GM19395 (cell line): ENCODE results near the gene RNF126.
"Not testable (repeated sequence)": the region's sequence is repeated elsewhere in the genome, so short reads cannot be mapped to it uniquely, and the experiment has no call there.

Source experiments
- ATAC-seq: cut with Tn5 transposase; IDR thresholded peaks from one replicate; pipeline ENCODE4 v1.9.1; 2021; ENCODE audit warnings: mild to moderate bottlenecking, moderate library complexity; ENCODE audit not compliant: unreplicated experiment

RNF126 gene

DNA sequence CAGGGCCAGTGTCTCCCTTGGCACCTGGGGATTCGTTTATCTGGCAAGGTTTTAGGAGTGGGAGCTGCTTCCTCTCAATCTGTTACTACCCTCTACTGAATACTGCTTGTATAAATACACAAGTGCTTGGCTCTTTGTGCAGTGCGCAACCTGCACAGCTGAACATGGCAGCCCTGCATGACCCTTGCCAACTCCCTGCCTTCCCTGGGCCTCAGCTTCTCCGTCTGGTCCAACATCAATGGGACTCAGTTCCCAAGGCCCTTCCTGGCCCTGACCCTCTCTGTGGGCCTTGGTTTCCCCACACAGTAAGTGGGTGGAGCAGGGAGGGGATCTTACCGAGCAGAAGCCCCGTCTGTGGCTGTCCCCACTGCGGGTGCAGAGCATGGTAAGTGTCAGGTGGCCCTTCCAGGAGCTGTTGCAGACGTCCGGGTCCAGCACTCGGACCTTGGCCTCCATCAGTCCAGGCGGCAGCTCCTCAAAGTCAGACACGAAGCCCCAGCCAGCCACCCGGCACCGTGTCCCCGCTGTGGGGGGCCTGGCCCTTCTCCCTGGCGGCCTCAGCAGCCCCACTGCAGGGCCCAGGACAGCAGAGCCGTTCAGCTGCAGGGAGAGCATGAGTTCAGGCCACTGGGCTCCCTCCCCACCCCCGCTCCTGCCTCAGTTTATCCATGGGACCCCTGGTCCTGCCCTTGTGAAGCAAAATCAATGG, 23.7 kb upstream of the RNF126 start:
- no peak for ATAC-seq

- ATAC-seq, result no peak
Observed at GRCh38 chr19:685454-685931, 22.5 kb upstream of the RNF126 start.

GRCh38 chr19:682678-683320, 19.8 kb upstream of the RNF126 start:
- no peak for ATAC-seq

GRCh38 chr19:681029-682019, 18.3 kb upstream of the RNF126 start:
- no peak for ATAC-seq

DNA sequence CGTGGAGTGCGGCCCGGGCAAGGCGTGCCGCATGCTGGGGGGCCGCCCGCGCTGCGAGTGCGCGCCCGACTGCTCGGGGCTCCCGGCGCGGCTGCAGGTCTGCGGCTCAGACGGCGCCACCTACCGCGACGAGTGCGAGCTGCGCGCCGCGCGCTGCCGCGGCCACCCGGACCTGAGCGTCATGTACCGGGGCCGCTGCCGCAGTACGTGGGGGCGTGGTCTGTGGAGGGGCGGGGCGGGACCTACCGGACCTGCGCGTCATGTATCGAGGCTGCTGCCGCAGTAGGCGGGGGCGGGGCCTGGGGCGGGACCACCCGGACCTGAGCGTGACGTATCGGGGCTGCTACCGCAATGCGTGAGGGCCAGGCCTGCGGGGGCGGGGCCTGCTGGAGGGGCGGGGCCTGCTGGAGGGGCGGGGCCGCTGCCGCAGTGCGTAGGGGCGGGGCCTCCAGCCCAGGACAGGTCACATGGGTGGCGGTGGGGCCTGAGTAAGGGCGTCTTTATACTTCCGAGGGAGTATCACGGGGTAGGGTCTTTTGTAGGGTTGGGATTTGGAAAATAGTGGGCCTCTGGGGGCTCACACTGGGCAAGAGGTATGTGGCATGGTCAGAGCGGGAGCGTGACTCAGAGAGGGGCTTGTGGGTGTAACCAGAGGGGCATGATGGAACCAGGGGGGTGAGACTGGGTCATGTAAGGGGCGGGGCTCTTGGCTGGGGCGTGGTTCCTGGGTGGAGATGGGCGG, 17.4 kb upstream of the RNF126 start:
- ATAC-seq, result peak; percentile 66

DNA sequence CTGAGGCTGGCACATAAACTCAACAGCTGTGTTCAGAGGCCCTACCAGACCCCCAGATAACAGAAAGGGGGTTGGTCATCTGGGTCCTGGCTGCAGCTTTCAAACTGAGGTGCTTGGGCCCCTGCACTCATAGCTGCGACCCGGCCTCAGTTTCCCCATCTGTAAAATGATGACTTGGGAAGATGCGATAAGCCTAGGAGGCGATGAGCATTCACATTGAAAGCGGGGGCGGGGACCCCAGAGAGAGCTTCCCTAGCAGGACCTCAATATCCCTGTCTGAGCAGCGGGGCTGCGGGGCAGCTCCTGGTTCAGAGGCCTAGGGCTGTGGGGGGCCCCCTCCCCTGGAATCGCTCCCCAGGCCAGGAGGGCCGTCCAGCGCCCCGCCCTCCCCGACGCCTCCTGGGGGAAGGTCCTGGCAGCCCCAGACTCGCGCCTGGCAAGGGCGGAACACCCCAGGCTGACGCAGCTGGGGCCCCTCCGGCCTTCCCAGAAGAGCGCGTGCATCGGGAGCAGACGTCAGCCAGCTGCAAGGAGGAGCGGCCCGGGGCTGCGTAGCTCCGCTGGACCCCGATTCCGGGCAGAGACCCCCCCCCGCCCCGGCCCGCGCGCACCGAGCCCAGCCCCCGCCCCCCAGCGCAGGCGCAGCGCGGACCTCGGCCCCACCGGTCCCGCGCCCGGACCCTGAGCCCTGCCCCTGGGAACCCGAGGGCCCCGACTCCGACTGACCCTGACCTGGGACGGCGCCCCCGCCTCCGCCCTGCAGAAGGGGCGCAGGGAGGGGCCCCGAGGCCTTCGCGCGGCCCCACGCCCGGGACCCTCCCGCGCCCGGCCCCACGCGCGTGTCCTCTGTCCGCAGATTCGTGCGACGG, 16.6 kb upstream of the RNF126 start:
- peak; percentile 22 for ATAC-seq

DNA sequence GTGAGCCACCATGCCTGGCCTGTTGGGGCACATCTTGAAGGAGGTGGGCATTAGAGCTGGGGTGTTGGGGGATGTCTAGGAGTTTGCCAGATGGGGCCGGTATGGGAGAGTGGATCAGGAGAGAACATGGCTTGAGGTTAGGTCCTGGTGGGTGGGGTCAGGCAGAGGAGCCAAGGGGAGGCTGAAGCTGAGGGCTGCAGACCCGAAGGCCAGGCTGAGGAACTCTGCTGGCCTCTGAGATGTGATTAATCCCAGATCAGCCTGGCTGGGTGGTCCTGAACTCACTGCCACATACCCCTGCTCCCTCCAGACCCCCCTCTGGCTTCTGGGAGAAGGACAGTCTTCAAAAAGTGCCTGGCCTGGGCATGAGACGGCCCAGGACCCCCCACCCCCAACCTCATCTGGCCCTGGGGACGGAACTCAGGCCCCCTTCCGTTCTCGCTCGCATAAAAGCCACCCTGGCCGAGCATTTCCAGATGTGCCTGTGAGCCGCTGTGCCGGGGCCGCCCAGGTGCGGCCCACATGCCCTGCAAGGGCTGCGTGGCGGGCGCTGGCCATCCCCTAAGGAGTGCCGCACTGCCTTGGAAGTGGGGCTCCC, 15.9 kb upstream of the RNF126 start:
- ATAC-seq, result no peak

DNA sequence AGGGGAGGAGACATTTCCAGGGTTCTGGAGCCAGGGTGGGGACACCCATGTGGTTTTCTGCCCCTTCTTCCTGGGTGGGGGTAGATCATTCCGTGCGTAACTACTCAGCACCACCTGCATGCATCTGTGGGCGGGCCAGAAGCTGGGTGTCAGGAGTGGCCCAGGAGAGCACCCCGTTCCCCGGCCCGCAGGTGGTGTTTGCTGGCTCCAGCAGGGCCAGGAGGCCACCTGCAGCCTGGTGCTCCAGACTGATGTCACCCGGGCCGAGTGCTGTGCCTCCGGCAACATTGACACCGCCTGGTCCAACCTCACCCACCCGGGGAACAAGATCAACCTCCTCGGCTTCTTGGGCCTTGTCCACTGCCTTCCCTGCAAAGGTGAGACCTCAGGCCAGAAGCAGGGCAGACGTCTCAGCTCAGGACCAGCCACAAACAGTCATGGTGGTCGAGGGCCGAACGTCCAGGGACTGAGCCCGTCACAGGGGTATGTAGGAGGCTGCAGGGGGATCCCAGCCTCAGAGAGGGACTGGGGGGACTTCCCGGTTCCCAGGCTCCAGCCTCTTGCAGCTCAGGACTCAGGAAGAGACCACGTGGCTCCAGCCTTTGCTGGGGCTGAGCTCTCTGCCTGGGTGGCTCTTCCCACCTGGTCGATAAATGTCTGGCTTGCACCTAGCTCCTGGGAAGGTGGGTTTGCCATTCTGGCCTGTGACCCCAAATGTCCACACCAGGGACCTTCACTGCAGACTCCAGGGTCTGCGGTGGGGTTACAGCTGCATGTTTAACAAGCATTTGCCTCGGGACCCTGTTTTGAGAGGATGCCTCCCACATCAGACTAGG, 14.8 kb upstream of the RNF126 start:
- no peak for ATAC-seq

GRCh38 chr19:677201-677600, 14.2 kb upstream of the RNF126 start:
- no peak for ATAC-seq

GRCh38 chr19:676339-677105, 13.5 kb upstream of the RNF126 start, which contains the start of gene FSTL3:
Gene FSTL3, plus strand, starts transcription at chr19:676392. Its CDS starts 32 bp downstream, at chr19:676424.
- ATAC-seq, result no peak

DNA sequence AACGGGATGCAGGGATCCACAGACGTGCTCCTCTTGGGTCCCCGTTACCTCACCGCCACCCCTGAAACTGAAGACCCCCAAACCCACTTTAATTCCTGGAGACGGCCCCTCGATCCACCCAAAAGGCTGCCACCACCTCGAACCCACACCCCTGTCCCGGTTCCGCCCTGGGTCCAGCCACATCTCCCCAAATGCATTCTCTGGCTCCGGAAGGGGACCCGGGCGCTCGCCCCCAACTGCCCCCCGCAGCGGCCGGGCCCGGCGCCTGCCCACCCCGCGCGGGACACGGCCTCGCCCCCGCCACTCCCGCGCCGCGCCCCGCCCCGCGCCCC, 13.0 kb upstream of the RNF126 start:
- ATAC-seq, result no peak

- no peak for ATAC-seq
Observed at GRCh38 chr19:674282-675151, 11.5 kb upstream of the RNF126 start.

DNA sequence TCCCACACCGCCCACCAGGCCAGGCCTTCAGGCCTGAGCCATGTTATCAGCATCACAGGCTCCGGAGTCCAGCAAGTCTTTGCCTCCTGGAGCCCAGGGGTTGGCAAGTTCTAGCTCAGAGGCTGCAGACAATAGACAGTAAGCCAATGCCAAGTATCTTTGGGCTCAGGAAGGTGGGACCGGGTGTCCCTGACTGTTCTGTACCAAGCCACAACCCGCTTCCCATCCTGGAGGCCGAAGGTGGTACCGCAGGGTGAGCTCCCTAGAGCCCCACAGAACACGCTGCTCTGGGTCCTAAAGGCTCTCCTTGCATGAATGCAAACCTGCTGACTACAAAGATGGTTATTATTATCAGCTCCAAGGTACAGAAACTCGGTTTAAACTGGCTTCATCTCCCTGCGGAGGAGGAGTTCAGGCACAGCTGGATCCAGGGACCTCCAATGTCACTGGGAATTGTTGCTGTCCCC, 7.6 kb upstream of the RNF126 start:
- ATAC-seq, result no peak

DNA sequence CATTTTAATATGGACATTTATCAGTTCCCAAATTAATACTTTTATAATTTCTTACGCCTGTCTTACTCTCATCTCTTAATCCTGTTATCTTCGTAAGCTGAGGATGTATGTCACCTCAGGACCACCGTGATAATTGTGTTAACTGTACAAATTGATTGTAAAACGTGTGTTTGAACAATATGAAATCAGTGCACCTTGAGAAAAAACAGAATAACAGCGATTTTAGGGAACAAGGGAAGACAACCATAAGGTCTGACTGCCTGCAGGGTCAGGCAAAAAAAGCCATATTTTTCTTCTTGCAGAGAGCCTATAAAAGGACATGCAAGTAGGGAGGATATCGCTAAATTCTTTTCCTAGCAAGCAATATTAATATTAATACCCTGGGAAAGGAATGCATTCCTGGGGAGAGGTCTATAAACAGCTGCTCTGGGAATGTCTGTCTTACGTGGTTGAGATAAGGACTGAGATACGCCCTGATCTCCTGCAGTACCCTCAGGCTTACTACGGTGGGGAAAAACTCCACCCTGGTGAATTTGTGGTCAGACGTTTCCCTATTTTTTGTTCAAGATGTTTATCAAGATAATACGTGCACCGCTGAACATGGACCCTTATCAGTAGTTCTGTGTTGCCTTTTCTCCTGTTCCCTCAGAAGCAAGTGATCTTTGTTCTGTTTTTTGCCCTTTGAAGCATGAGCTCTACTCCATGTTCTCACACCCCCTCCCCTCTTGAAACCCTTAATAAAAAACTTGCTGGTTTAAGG, 5.8 kb upstream of the RNF126 start:
- not testable (repeated sequence) for ATAC-seq

DNA sequence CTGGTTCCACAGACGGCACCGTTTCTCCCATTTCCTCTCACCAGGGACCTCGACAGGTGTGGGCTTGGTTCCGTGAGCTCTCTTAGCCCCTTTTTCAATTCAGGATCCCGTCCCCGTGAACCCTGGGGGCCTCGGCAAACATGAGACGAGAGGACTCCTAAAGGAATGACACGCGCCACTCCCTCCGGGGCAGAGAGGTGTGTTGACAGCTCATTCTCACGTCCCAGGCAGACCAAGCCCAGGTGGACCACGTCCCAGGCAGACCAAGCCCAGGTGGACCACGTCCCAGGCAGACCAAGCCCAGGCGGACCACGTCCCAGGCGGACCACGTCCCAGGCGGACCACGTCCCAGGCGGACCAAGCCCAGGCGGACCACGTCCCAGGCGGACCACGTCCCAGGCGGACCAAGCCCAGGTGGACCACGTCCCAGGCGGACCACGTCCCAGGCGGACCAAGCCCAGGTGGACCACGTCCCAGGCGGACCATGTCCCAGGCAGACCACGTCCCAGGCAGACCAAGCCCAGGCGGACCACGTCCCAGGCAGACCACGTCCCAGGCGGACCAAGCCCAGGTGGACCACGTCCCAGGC, 4.1 kb upstream of the RNF126 start:
- ATAC-seq, result not testable (repeated sequence)
